Astrocyte of the hippocampus (primary cell): ENCODE results near the gene SMIM24.

ENCODE experiments used
- DNase-seq: peaks from one replicate; pipeline ENCODE4 v3.0.0; 2011; ENCODE audit warnings: low read depth, low spot score

SMIM24 gene

GRCh38 chr19:3497757-3498520 lies 17.6 kb upstream of the SMIM24 start:
- no peak for DNase-seq

- no peak for DNase-seq
Measured at GRCh38 chr19:3496392-3497273, 16.3 kb upstream of the SMIM24 start.

- no peak for DNase-seq
Measured at GRCh38 chr19:3494559-3494958, 14.2 kb upstream of the SMIM24 start.

- no peak for DNase-seq
Measured at GRCh38 chr19:3494051-3494450, 13.7 kb upstream of the SMIM24 start.

- no peak for DNase-seq
Measured at GRCh38 chr19:3493651-3494050, 13.3 kb upstream of the SMIM24 start.

- no peak for DNase-seq
Measured at GRCh38 chr19:3492919-3493318, 12.6 kb upstream of the SMIM24 start.

GRCh38 chr19:3492131-3492839 lies 12.0 kb upstream of the SMIM24 start:
- DNase-seq, result no peak

- no peak for DNase-seq
Measured at GRCh38 chr19:3491396-3492119, 11.2 kb upstream of the SMIM24 start.

GRCh38 chr19:3483226-3483628 lies 2.9 kb upstream of the SMIM24 start, which contains the start of gene SMIM44:
TSS of gene SMIM44 (minus strand) at chr19:3483441. CDS start at chr19:3483403, 38 bp downstream.
- no peak for DNase-seq

GRCh38 chr19:3482507-3483225 lies 2.3 kb upstream of the SMIM24 start:
- no peak for DNase-seq

- DNase-seq, result no peak
Measured at GRCh38 chr19:3481241-3482090, 1.1 kb upstream of the SMIM24 start.

GRCh38 chr19:3479834-3480215 lies 500 bp downstream of the SMIM24 start:
- no peak for DNase-seq

GRCh38 chr19:3479177-3479833 lies 1.0 kb downstream of the SMIM24 start:
- no peak for DNase-seq

- DNase-seq, result no peak
Measured at GRCh38 chr19:3478409-3479176, 1.7 kb downstream of the SMIM24 start.

- no peak for DNase-seq
Measured at GRCh38 chr19:3477951-3478350, 2.4 kb downstream of the SMIM24 start.

GRCh38 chr19:3477506-3477905 lies 2.8 kb downstream of the SMIM24 start:
- no peak for DNase-seq

GRCh38 chr19:3476830-3477229 lies 3.5 kb downstream of the SMIM24 start:
- no peak for DNase-seq

GRCh38 chr19:3475449-3475848 lies 4.9 kb downstream of the SMIM24 start:
- no peak for DNase-seq

GRCh38 chr19:3474614-3475013 lies 5.7 kb downstream of the SMIM24 start:
- no peak for DNase-seq
